ENCODE results near the gene MYO1C.

MYO1C gene

DNA sequence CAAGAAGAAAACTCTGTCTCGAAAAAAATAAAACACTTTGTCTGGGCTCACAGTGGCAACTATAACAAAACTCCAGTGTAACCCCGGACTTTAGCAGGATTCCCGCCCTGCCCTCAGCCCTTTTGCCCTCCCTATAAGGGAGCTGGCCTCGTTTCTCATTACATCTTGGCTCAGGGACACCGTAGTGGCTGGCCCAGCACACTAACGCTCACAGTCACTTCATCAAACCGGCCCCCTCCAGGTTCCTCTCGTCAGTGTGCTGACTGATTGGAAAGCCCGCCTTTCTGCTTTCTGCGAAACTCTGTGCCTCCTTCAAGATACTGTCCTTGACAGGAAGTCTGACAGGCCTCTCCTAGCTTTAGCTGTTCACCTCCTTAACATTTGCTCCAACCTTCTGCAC, 11.2 kb upstream of the MYO1C start:
- H3K9ac ChIP-seq (ENCODE audit: low read length) = no peak overlapping the region
- H3K36me3 ChIP-seq (ENCODE audit: insufficient read depth, low read length) = peaks cover 7% of the 10 kb centered on the region; the same call in 1 of the 2 replicates
- TF ChIP-seq EZH2 (IDR thresholded peaks at IDR 0.05; ENCODE audit: borderline replicate concordance, low read length) = no peak
- no peak for TF ChIP-seq CTCF (IDR thresholded peaks at IDR 0.05; ENCODE audit: low read length)
- no peak overlapping the region for H3K4me3 ChIP-seq (ENCODE audit: low read depth, low read length, poor library complexity, severe bottlenecking)
- no peaks in the 10 kb centered on the region for H3F3A ChIP-seq (ENCODE audit: insufficient read depth, low read length)
- H3K9me3 ChIP-seq (ENCODE audit: low read length) = no peaks in the 10 kb centered on the region
- no peaks in the 10 kb centered on the region for H4K20me1 ChIP-seq (ENCODE audit: insufficient read depth, low read length)
- H3K79me2 ChIP-seq (ENCODE audit: insufficient read depth, low read length) = no peaks in the 10 kb centered on the region
- no peaks in the 10 kb centered on the region for H3K9me2 ChIP-seq (ENCODE audit: low read depth, low read length)
- H2AFZ ChIP-seq (ENCODE audit: low read length) = no peak overlapping the region
- H3K27me3 ChIP-seq (ENCODE audit: insufficient read depth, low read length) = no peaks in the 10 kb centered on the region
- H3K27ac ChIP-seq (ENCODE audit: low read depth, low read length, poor library complexity, severe bottlenecking) = no peak overlapping the region
- H3K4me2 ChIP-seq (ENCODE audit: low read length) = no peak overlapping the region
- H3K4me1 ChIP-seq (ENCODE audit: insufficient read depth, low read length, severe bottlenecking) = no peaks in the 10 kb centered on the region

DNA sequence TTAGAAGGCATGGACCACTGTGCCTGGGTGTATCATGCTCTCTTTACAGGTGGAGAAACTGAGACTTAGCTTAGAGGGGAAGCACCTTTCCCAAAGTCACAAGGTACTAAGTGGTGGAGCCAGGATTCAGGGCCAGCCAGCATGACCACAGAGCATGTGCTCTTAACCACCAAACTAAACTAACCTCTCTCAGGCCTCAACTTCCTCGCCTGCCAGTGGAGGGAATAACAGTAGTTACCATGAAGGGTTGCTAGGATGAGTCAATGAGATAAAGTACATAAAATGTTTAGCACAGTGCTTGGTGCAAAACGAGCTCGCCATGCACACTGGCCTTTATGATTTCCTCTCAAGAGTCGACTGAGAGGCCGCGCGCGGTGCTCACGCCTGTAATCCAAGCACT, 6.4 kb upstream of the MYO1C start:
- Histone ChIP-seq H3F3A (ENCODE audit: insufficient read depth, low read length) (no peaks in the 10 kb centered on the region), H3K9me3 (ENCODE audit: low read length) (no peaks in the 10 kb centered on the region), H3K4me2 (ENCODE audit: low read length) (no peak overlapping the region), H2AFZ (ENCODE audit: low read length) (no peak overlapping the region), H3K36me3 (ENCODE audit: insufficient read depth, low read length) (peaks cover 9% of the 10 kb centered on the region; the same call in 1 of the 2 replicates), H3K9me2 (ENCODE audit: low read depth, low read length) (no peaks in the 10 kb centered on the region), H3K27me3 (ENCODE audit: insufficient read depth, low read length) (no peaks in the 10 kb centered on the region), H3K4me3 (ENCODE audit: low read depth, low read length, poor library complexity, severe bottlenecking) (no peak overlapping the region), H3K9ac (ENCODE audit: low read length) (no peak overlapping the region), H3K79me2 (ENCODE audit: insufficient read depth, low read length) (no peaks in the 10 kb centered on the region), H4K20me1 (ENCODE audit: insufficient read depth, low read length) (no peaks in the 10 kb centered on the region), H3K4me1 (ENCODE audit: insufficient read depth, low read length, severe bottlenecking) (no peaks in the 10 kb centered on the region), H3K27ac (ENCODE audit: low read depth, low read length, poor library complexity, severe bottlenecking) (no peak overlapping the region)
- TF ChIP-seq CTCF (IDR thresholded peaks at IDR 0.05; ENCODE audit: low read length) (no peak), EZH2 (IDR thresholded peaks at IDR 0.05; ENCODE audit: borderline replicate concordance, low read length) (no peak)

DNA sequence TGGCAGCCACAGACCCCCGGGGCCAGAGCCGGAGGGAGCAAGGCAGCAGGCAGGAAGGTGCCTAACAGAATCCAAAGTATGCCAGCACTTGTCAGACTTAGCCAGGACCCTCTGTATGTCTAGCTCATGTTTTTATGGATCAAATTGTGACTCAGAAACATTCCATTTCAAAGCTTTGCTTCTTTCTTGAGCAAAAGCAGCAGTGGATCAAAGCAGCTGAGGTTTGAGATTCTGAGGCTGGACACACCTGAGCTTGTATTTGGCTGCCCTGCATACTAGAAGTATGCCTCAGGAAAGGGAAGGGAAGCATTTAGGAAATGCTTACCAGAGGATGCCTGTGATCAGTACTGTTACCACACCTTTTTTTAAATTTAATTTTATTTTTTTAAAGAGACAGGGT, 5.7 kb upstream of the MYO1C start:
- Histone ChIP-seq H3K9me3 (ENCODE audit: low read length) (no peaks in the 10 kb centered on the region), H3F3A (ENCODE audit: insufficient read depth, low read length) (no peaks in the 10 kb centered on the region), H3K4me2 (ENCODE audit: low read length) (no peak overlapping the region), H3K36me3 (ENCODE audit: insufficient read depth, low read length) (peaks cover 9% of the 10 kb centered on the region; the same call in 1 of the 2 replicates), H3K79me2 (ENCODE audit: insufficient read depth, low read length) (no peaks in the 10 kb centered on the region), H3K4me3 (ENCODE audit: low read depth, low read length, poor library complexity, severe bottlenecking) (no peak overlapping the region), H2AFZ (ENCODE audit: low read length) (no peak overlapping the region), H3K27ac (ENCODE audit: low read depth, low read length, poor library complexity, severe bottlenecking) (no peak overlapping the region), H3K27me3 (ENCODE audit: insufficient read depth, low read length) (no peaks in the 10 kb centered on the region), H4K20me1 (ENCODE audit: insufficient read depth, low read length) (no peaks in the 10 kb centered on the region), H3K4me1 (ENCODE audit: insufficient read depth, low read length, severe bottlenecking) (no peaks in the 10 kb centered on the region), H3K9me2 (ENCODE audit: low read depth, low read length) (no peaks in the 10 kb centered on the region), H3K9ac (ENCODE audit: low read length) (no peak overlapping the region)
- TF ChIP-seq CTCF (IDR thresholded peaks at IDR 0.05; ENCODE audit: low read length) (no peak), EZH2 (IDR thresholded peaks at IDR 0.05; ENCODE audit: borderline replicate concordance, low read length) (no peak)
